Measurements from ENCODE around the gene SYCP3.

DNA sequence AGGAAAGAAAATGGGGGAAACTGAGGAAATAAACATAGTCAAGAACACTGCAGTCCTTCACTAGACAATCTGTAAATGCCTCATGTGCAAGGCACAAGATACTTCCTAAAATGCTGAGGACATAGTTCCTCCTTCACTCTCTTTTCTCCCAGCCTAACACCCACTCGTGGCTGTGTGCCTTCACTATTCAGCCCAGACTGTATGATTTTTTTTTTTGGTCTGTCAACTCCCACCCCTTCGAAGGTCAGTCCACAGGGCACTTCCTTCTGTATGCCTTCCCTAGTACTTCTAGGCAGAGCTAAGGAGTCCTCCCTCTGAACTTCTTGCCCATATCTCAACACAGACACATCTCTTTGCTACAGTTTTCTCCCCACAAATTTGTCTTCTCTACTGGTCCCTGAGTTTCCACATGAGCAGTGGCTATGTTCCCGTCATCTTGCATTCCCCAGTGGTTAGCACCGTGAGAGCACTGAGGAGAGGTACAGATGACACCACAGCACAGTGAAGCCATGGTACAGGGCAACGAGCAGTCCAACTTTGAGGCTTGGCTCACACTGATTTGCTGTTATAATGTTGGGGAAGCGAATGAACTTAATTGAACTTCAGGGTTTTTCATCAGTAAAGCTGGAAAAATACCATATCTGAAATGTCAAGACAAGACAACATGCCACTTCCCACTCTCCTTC is 24.1 kb upstream of the SYCP3 start:
- TF ChIP-seq POLR2A (IDR thresholded peaks at IDR 0.05) = no peak
- TF ChIP-seq, protein P1, sequence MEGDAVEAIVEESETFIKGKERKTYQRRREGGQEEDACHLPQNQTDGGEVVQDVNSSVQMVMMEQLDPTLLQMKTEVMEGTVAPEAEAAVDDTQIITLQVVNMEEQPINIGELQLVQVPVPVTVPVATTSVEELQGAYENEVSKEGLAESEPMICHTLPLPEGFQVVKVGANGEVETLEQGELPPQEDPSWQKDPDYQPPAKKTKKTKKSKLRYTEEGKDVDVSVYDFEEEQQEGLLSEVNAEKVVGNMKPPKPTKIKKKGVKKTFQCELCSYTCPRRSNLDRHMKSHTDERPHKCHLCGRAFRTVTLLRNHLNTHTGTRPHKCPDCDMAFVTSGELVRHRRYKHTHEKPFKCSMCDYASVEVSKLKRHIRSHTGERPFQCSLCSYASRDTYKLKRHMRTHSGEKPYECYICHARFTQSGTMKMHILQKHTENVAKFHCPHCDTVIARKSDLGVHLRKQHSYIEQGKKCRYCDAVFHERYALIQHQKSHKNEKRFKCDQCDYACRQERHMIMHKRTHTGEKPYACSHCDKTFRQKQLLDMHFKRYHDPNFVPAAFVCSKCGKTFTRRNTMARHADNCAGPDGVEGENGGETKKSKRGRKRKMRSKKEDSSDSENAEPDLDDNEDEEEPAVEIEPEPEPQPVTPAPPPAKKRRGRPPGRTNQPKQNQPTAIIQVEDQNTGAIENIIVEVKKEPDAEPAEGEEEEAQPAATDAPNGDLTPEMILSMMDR (IDR thresholded peaks at IDR 0.05) = no peak
